HepG2 (cell line): ENCODE data around the gene DNAL4. TPM values are rescaled to one million over a fixed set of nuclear protein-coding genes. Genes with fewer than 3 reads are reported as not detected.
A peak's percentile ranks its signal among the peaks of the same experiment; 100 is the strongest.

Experiments
- ATAC-seq: fragments of 200-7000 bp; cut with Tn5 transposase; 3 replicates; pipeline ENCODE4 v1.9.1; 2020; ENCODE audit warnings: mild to moderate bottlenecking, moderate library complexity
- BruUV-seq: library from RNA; stranded (reverse); fragments of 400-500 nt; replicated peaks from 2 replicates; lab custom pipeline; 2021; lab: Mats Ljungman, UMichigan
- CTCF ChIA-PET: fragments of 300-600 bp; formaldehyde crosslinking; extraction: SDS; loops from one replicate; lab custom pipeline; 2021; ENCODE audit warnings: low total read pairs, inconsistent platforms, low intra/inter-chr PET ratio; lab: Yijun Ruan, JAX
- POLR2A ChIA-PET: fragments of 350-600 bp; sonication (Branson Sonifier 250); formaldehyde crosslinking; loops from one replicate; lab custom pipeline; 2020; ENCODE audit warnings: antibody characterized with exemption, inconsistent platforms; lab: Yijun Ruan, JAX
- DNase-seq: peaks from one replicate; pipeline ENCODE4 v3.0.0-alpha.2; 2015; ENCODE audit warnings: low spot score
- FAIRE-seq: peaks from 3 replicates; lab custom pipeline; 2011; peaks lifted over from hg19 to GRCh38; lab: Jason Lieb, UNC
- H2AFZ ChIP-seq: one replicate; pipeline ENCODE4 v1.6.1; 2011; ENCODE audit warnings: low read length, inconsistent platforms
- H3K27ac ChIP-seq: fragments of 300-600 bp; 3 replicates; pipeline ENCODE4 v1.8.0; 2011; ENCODE audit warnings: mixed run types, mild to moderate bottlenecking, mixed read lengths, low read length, inconsistent platforms; ENCODE audit not compliant: insufficient read depth; ENCODE audit errors: extremely low read length
- H3K27me3 ChIP-seq, 2 experiments: fragments of 200-600 bp in 1 of 2; 2 replicates in 1 of 2; 3 replicates in 1 of 2; pipeline versions ENCODE4 v1.6.0 to v1.8.0; 2011; ENCODE audit warnings: low read length in 2 of 2, mild to moderate bottlenecking in 2 of 2, moderate library complexity in 2 of 2, inconsistent platforms in 1 of 2; ENCODE audit not compliant: insufficient read depth in 2 of 2, control insufficient read depth in 1 of 2
- H3K36me3 ChIP-seq, 2 experiments: fragments of 200-600 bp in 1 of 2; replicated peaks in 1 of 2; 2 replicates in 1 of 2; 3 replicates in 1 of 2; pipeline versions ENCODE4 v1.5.1 to v1.8.0; 2011; ENCODE audit warnings: low read length in 2 of 2, inconsistent platforms in 1 of 2; ENCODE audit not compliant: insufficient read depth in 2 of 2, control insufficient read depth in 1 of 2
- H3K4me1 ChIP-seq: 2 replicates; pipeline ENCODE4 v1.5.1; 2012; ENCODE audit warnings: low read length, inconsistent platforms; ENCODE audit not compliant: insufficient read depth
- H3K4me2 ChIP-seq: 2 replicates; pipeline ENCODE4 v1.6.0; 2011; ENCODE audit warnings: low read depth, low read length, inconsistent platforms
- H3K4me3 ChIP-seq, 3 experiments: fragments of 200-600 bp in 1 of 3; sonication (generic), shearing (Covaris generic) in 1 of 3; replicated peaks in 1 of 3; 2 replicates each; pipeline ENCODE4 v1.5.1; 2011 to 2016; ENCODE audit warnings: low read length in 3 of 3, inconsistent platforms in 2 of 3, low read depth in 2 of 3, mild to moderate bottlenecking in 2 of 3, control low read depth in 1 of 3, mixed read lengths in 1 of 3; ENCODE audit not compliant: insufficient read depth in 1 of 3
- H3K79me2 ChIP-seq: one replicate; pipeline ENCODE4 v1.6.1; 2011; ENCODE audit warnings: low read length, inconsistent platforms; ENCODE audit not compliant: insufficient read depth
- H3K9ac ChIP-seq: 2 replicates; pipeline ENCODE4 v1.6.0; 2011; ENCODE audit warnings: mild to moderate bottlenecking, low read depth, low read length, inconsistent platforms; ENCODE audit not compliant: insufficient read depth
- H3K9me3 ChIP-seq: 2 replicates; pipeline ENCODE4 v1.5.1; 2012; ENCODE audit warnings: mild to moderate bottlenecking, low read length
- H4K20me1 ChIP-seq: 2 replicates; pipeline ENCODE4 v1.6.0; 2011; ENCODE audit warnings: inconsistent platforms, mild to moderate bottlenecking, low read length, moderate library complexity; ENCODE audit not compliant: insufficient read depth
- AGO2 ChIP-seq: fragments of 200-400 bp; formaldehyde crosslinking; optimal IDR thresholded peaks from 2 replicates; pipeline ENCODE3; 2017; ENCODE audit warnings: mild to moderate bottlenecking, low read depth, low read length, moderate library complexity
- AKAP8 ChIP-seq: sonication (generic); formaldehyde crosslinking; IDR thresholded peaks from 2 replicates; pipeline ENCODE4 v1.5.1; 2020; ENCODE audit warnings: mild to moderate bottlenecking, missing genetic modification reagents
- CREB1 ChIP-seq, 2 experiments: fragments of 450-650 bp in 1 of 2; IDR thresholded peaks; 2 replicates each; pipeline ENCODE4 v1.6.1; 2016 to 2017; ENCODE audit warnings: control low read depth in 1 of 2, mild to moderate bottlenecking in 1 of 2, missing compliant biosample characterization in 1 of 2, missing genetic modification characterization in 1 of 2
- PRMT3 ChIP-seq: sonication (generic); formaldehyde crosslinking; IDR thresholded peaks from 2 replicates; pipeline ENCODE4 v1.8.1; 2022; ENCODE audit warnings: low read depth, mild to moderate bottlenecking, moderate library complexity, missing genetic modification reagents, borderline replicate concordance
- ZNF207 ChIP-seq: fragments of 450-650 bp; IDR thresholded peaks from 2 replicates; pipeline ENCODE4 v1.6.1; 2016; ENCODE audit warnings: antibody characterized with exemption, borderline replicate concordance
- ZNF225 ChIP-seq: sonication (generic); formaldehyde crosslinking; IDR thresholded peaks from 2 replicates; pipeline ENCODE4 v1.4.0; 2020; ENCODE audit warnings: mild to moderate bottlenecking, missing genetic modification reagents
- WGBS: methylation state at CpG from one replicate; pipeline ENCODE4 v1.1.6; 2017; ENCODE audit warnings: low lambda C conversion rate; 5-methylcytosine and 5-hydroxymethylcytosine counted together
- in situ Hi-C: cut with HindIII; loops from 2 replicates; pipeline ENCODE4 v1.10.0; 2017; ENCODE audit warnings: low pct_unique_long_range_greater_than_20kb; ENCODE audit not compliant: extremely low pct_ligation_motif_present
- intact Hi-C: fragments of 100-400 bp; cut with micrococcal nuclease; formaldehyde crosslinking; loops from one replicate; pipeline ENCODE4 v1.10.0; 2022; ENCODE audit not compliant: unreplicated experiment
- polyA plus RNA-seq, 8 experiments: library from polyadenylated mRNA; depleted of rRNA in 3 of 8; stranded (reverse) in 7 of 8; unstranded in 1 of 8; fragments of >200 nt; fragmentation: Illumina TruSeq in 4 of 8; extraction: Trizol in 4 of 8; gene quantifications; 2 replicates each; pipeline versions ENCODE4 v1.2.1 to v1.2.3, GENCODE V29; 2011 to 2016; ENCODE audit warnings: low read depth in 4 of 8, missing spikeins in 1 of 8, mixed read lengths in 1 of 8; ENCODE audit not compliant: insufficient read depth in 1 of 8
- total RNA-seq, 5 experiments: library from RNA; depleted of rRNA; stranded (reverse); fragments of >200 nt; fragmentation: Illumina TruSeq; extraction: Trizol; gene quantifications; 2 replicates each; pipeline ENCODE4 v1.2.3, GENCODE V29; 2016; ENCODE audit warnings: low read depth in 1 of 5
- TF ChIP-seq, protein P1 (sequence below): sonication (generic); formaldehyde crosslinking; IDR thresholded peaks from 2 replicates; pipeline ENCODE4 v1.5.1; 2020; ENCODE audit warnings: mild to moderate bottlenecking, missing genetic modification reagents, moderate library complexity
- TF ChIP-seq, protein P2 (sequence below): sonication (generic); formaldehyde crosslinking; IDR thresholded peaks from 2 replicates; pipeline ENCODE4 v1.9.0; 2021; ENCODE audit warnings: mild to moderate bottlenecking, missing genetic modification reagents
- TF ChIP-seq, protein P3 (sequence below): sonication (generic); formaldehyde crosslinking; conservative IDR thresholded peaks from 2 replicates; pipeline ENCODE4 v1.4.0; 2020; ENCODE audit warnings: missing genetic modification reagents

The DNAL4 gene
- total and polyA plus RNA-seq, 2 of the 13 experiments (the other 11 are each of a cell fraction or from before 2014, with no cell fraction given): 8.0 to 10.7 TPM

DNA sequence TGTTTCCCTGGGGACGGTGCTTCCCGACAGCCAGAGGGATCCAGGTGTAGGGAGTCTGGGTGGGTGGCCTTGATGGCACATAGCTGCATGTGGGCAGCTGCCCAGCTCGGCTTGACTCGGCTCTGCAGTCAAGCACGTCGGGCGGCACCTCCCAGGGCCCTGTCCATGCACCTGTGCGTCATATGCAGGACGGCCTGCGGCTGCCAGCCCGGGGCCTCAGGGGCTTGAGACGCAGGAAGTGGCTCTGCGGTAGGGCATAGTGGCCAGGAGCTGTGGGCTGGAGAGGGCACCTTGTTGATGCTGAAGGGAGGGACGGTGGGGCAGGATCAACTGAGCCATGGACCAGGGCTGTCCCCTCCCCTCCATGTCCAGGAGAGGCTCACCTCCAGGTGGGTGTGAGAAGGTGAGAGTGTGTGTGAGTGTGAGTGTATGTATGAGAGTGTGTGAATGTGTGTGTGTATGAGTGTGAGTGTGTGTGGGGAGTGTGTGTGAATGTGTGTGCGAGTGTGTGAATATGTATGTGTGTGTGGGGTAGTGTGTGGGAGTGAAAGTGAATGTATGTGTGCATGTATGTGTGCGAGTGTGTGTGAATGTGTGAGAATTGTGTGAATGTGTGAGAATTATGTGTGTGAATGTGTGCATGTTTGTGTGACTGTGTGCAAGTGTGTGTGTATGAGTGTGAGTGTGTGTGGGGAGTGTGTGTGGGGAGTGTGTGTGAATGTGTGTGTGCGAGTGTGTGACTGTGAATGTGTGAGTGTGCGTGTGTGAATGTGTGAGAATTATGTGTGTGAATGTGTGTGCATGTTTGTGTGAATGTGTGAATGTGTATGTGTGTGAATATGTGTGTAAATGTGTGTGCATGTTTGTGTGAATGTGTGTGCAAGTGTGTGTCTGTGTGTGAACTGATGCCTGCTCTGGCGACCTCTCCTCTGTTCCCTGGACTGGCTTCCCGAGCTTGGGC, 32.5 kb downstream of the DNAL4 start:
- H3K4me3 ChIP-seq: no peak overlapping the region
- no peak for DNase-seq
- WGBS: 41% methylated on average over 12 of the region's 20 CpGs
- no peak overlapping the region for H3K9ac ChIP-seq
- POLR2A ChIA-PET: no interaction called here
- H2AFZ ChIP-seq: no peak overlapping the region
- in situ Hi-C loops (no loop called here), intact Hi-C loops (loop anchor here (10.0 kb wide), 2 partner anchors 83 to 243 kb away; partner anchors contain the start of gene NPTXR)
- no peaks in the 10 kb centered on the region for H4K20me1 ChIP-seq
- no peaks in the 10 kb centered on the region for H3K79me2 ChIP-seq
- CTCF ChIA-PET: no interaction called here
- peaks cover 86% of the 10 kb centered on the region for H3K4me1 ChIP-seq
- peak; percentile 72 for FAIRE-seq
- H3K36me3 ChIP-seq: no peaks in the 10 kb centered on the region
- no TSS peak for BruUV-seq
- peaks cover 1 to 11% of the 10 kb centered on the region in 2 experiments; a peak in 4 of 5 replicates for H3K27me3 ChIP-seq
- H3K27ac ChIP-seq: no peak overlapping the region
- no peak overlapping the region for H3K4me2 ChIP-seq
- no peaks in the 10 kb centered on the region for H3K9me3 ChIP-seq
- ATAC-seq: peak; percentile 6
- TF ChIP-seq ZNF225 (CRISPR knock-in tag) (0 out of 2 replicates have a peak, but pooled peaks have one; percentile 42), CREB1 (IDR thresholded peaks at IDR 0.05) (peak; percentile 6; the same call in 1 of the 2 replicates), CREB1 (CRISPR knock-in tag; IDR thresholded peaks at IDR 0.05) (no peak), AGO2 (peak; percentile 20), AKAP8 (CRISPR knock-in tag) (peak; percentile 20; the same call in 1 of the 2 replicates), PRMT3 (CRISPR knock-in tag) (no peak), ZNF207 (0 out of 2 replicates have a peak, but pooled peaks have one; percentile 12)
- TF ChIP-seq, protein P1, sequence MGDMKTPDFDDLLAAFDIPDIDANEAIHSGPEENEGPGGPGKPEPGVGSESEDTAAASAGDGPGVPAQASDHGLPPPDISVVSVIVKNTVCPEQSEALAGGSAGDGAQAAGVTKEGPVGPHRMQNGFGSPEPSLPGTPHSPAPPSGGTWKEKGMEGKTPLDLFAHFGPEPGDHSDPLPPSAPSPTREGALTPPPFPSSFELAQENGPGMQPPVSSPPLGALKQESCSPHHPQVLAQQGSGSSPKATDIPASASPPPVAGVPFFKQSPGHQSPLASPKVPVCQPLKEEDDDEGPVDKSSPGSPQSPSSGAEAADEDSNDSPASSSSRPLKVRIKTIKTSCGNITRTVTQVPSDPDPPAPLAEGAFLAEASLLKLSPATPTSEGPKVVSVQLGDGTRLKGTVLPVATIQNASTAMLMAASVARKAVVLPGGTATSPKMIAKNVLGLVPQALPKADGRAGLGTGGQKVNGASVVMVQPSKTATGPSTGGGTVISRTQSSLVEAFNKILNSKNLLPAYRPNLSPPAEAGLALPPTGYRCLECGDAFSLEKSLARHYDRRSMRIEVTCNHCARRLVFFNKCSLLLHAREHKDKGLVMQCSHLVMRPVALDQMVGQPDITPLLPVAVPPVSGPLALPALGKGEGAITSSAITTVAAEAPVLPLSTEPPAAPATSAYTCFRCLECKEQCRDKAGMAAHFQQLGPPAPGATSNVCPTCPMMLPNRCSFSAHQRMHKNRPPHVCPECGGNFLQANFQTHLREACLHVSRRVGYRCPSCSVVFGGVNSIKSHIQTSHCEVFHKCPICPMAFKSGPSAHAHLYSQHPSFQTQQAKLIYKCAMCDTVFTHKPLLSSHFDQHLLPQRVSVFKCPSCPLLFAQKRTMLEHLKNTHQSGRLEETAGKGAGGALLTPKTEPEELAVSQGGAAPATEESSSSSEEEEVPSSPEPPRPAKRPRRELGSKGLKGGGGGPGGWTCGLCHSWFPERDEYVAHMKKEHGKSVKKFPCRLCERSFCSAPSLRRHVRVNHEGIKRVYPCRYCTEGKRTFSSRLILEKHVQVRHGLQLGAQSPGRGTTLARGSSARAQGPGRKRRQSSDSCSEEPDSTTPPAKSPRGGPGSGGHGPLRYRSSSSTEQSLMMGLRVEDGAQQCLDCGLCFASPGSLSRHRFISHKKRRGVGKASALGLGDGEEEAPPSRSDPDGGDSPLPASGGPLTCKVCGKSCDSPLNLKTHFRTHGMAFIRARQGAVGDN (CRISPR knock-in tag): peak; percentile 28; the same call in 1 of the 2 replicates
- TF ChIP-seq, protein P2, sequence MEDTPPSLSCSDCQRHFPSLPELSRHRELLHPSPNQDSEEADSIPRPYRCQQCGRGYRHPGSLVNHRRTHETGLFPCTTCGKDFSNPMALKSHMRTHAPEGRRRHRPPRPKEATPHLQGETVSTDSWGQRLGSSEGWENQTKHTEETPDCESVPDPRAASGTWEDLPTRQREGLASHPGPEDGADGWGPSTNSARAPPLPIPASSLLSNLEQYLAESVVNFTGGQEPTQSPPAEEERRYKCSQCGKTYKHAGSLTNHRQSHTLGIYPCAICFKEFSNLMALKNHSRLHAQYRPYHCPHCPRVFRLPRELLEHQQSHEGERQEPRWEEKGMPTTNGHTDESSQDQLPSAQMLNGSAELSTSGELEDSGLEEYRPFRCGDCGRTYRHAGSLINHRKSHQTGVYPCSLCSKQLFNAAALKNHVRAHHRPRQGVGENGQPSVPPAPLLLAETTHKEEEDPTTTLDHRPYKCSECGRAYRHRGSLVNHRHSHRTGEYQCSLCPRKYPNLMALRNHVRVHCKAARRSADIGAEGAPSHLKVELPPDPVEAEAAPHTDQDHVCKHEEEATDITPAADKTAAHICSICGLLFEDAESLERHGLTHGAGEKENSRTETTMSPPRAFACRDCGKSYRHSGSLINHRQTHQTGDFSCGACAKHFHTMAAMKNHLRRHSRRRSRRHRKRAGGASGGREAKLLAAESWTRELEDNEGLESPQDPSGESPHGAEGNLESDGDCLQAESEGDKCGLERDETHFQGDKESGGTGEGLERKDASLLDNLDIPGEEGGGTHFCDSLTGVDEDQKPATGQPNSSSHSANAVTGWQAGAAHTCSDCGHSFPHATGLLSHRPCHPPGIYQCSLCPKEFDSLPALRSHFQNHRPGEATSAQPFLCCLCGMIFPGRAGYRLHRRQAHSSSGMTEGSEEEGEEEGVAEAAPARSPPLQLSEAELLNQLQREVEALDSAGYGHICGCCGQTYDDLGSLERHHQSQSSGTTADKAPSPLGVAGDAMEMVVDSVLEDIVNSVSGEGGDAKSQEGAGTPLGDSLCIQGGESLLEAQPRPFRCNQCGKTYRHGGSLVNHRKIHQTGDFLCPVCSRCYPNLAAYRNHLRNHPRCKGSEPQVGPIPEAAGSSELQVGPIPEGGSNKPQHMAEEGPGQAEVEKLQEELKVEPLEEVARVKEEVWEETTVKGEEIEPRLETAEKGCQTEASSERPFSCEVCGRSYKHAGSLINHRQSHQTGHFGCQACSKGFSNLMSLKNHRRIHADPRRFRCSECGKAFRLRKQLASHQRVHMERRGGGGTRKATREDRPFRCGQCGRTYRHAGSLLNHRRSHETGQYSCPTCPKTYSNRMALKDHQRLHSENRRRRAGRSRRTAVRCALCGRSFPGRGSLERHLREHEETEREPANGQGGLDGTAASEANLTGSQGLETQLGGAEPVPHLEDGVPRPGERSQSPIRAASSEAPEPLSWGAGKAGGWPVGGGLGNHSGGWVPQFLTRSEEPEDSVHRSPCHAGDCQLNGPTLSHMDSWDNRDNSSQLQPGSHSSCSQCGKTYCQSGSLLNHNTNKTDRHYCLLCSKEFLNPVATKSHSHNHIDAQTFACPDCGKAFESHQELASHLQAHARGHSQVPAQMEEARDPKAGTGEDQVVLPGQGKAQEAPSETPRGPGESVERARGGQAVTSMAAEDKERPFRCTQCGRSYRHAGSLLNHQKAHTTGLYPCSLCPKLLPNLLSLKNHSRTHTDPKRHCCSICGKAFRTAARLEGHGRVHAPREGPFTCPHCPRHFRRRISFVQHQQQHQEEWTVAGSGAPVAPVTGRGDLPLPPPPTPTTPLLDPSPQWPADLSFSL (CRISPR knock-in tag): peak; percentile 92
- TF ChIP-seq, protein P3, sequence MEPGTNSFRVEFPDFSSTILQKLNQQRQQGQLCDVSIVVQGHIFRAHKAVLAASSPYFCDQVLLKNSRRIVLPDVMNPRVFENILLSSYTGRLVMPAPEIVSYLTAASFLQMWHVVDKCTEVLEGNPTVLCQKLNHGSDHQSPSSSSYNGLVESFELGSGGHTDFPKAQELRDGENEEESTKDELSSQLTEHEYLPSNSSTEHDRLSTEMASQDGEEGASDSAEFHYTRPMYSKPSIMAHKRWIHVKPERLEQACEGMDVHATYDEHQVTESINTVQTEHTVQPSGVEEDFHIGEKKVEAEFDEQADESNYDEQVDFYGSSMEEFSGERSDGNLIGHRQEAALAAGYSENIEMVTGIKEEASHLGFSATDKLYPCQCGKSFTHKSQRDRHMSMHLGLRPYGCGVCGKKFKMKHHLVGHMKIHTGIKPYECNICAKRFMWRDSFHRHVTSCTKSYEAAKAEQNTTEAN: peak; percentile 95
